MV-4-11 (cell line): Measurements from ENCODE around the gene CIZ1.

ENCODE experiments used
- DNase-seq: peaks from one replicate; lab custom pipeline; 2025; lab: John Stamatoyannopoulos, UW

Gene CIZ1

GRCh38 chr9:128124873-128125579 lies 66.3 kb downstream of the CIZ1 start:
- DNase-seq = peak; percentile 64

DNA sequence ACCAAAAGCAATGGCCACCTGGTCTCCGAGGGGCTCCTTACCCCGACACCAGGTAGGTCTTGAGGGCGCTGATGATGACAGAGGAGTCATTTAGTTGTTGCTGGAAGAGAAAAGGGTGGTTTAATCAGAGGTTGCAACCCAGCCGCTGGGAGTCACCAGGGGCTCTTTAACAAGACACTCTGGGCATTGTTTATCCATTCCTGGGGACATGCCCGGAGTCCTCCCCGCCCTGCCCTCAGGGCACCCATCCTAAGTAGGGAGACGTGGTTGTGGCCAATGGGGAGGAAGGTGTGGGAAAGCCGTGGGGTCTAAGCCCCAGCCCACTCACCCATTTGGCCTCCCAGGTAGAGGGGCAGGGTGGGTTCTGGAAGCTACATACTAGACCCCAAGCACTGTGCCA lies 66.9 kb downstream of the CIZ1 start:
- DNase-seq = no peak

DNA sequence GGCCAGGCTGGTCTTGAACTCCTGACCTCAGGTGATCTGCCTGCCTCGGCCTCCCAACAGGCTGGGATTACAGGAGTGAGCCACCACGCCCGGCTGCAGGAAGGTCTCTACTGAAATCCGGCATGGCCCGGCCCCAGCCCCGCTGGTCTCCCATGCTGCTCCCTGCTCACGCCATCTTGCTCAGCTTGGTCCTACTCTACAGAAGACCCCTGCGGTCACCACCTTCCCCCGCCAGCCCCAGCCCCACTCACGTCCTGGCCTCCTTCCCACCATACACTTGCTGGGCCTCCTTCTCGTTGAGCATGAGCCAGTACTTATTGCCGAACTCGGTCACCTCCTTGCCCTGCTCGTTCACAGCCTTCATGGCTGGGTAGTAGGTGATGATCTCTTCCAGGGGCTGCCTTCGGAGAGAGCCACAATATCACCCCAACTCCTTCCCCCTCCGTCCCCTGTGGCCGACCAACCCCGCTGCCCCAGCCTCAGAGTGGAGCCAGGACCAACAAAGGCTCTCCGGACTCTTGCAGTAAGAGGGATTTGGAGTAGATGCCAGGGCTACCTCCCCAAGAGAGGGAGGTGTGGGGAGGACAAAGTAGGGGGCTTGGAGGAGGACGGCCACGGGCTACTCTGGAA lies 67.8 kb downstream of the CIZ1 start:
- no peak for DNase-seq

- DNase-seq = no peak
Observed at GRCh38 chr9:128122809-128123175, 68.6 kb downstream of the CIZ1 start.

GRCh38 chr9:128121924-128122808 lies 69.2 kb downstream of the CIZ1 start:
- no peak for DNase-seq

DNA sequence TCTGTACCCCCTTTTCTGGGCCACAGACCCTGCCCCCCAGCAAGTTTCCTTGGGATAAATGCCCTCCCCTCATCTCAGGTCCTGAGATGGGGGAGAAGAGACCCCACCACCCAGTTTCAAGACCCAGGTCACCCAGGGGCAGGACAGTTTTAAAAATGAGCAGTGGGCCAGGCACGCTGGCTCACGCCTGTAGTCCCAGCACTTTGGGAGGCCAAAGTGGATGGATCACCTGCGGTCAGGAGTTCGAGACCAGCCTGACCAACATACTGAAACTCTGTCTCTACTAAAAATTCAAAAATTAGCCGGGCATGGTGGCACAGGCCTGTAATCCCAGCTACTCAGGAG lies 69.9 kb downstream of the CIZ1 start:
- DNase-seq = no peak

GRCh38 chr9:128120741-128121465 lies 70.5 kb downstream of the CIZ1 start:
- no peak for DNase-seq

DNA sequence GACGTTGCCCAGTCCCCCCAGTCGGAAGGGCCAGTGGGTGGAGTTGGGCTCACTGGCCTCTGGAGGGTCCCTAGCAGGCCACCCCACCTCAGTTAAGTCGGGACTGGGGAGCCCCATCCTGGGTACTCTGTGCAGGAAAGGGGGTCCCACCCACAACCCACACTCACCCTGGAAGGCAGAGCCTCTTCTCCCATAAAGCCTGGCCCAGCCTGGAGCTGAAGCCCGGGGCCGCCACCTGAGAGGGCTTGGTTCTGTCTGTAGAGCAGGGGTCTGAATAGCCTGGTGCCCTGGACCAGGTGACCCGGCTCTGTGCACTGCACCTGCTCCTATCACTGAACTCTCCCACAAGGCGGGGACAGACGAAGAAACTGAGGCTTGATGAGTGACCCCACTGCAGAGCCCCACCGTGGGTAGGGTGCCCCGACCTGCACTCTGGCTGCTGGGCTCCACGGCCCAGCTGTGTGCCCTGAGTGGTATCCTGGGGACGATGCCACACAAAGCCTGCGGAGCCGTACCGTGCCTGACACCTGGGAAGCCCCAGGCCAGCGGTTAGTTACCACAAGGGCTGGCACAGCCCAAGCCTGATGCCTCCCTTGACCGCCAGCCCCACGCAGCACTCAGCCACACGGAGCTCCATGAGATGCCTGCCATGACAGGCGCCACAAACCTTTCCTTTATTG lies 71.2 kb downstream of the CIZ1 start:
- no peak for DNase-seq

- DNase-seq = no peak
Observed at GRCh38 chr9:128118971-128119665, 72.3 kb downstream of the CIZ1 start.

GRCh38 chr9:128118472-128118857 lies 72.9 kb downstream of the CIZ1 start:
- DNase-seq = no peak

- peak; percentile 80 for DNase-seq
Observed at GRCh38 chr9:128117613-128118471, 73.5 kb downstream of the CIZ1 start.

DNA sequence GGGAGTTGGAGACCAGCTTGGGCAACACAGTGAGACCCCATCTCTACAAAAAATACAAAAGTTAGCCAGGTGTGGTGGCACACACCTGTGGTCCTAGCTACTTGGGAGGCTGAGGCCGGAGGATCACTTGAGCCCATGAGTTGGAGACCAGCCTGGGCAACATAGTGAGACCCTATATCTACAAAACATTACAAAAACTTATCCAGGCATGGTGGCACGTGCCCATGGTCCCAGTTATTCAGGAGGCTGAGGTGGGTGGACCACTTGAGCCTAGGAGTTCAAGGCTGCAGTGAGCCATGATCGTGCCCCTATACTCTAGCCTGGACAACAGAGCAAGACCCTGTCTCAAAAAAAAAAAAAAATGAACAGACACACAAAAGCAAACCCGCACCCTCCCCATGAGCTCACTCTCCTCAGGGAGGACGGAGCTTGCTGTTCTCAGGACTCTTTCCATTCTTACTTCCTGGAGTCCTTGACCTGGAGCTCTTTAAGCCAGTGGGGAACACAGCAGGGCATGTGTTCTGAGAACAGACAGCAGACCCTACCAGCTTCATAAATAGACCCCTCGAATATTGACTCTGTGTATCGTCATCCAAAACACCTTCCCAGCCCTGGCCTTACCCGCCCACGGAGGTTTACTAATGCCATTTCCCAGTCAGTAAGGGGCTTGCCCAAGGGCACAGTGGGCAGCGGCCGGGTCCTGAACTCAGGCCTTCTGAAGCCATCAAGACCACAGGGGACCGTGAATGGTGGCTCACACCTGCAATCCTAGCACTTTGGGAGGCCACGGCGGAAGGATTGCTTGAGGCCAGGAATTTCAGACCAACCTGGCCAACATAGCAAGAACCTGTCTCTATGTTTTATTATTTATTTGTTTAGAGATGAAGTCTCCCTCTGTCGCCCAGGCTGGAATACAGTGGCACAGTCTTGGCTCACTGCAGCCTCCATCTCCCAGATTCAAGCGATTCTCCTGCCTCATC lies 75.0 kb downstream of the CIZ1 start:
- DNase-seq = no peak
